DMS 273 (cell line): ENCODE measurements around the gene MCC.

Experiments used
- DNase-seq: peaks from one replicate; lab custom pipeline; 2025; ENCODE audit not compliant: unreplicated experiment; lab: John Stamatoyannopoulos, UW

MCC gene

GRCh38 chr5:113186061-113186460, 302.2 kb downstream of the MCC start:
- peak; percentile 22 for DNase-seq

- peak; percentile 66 for DNase-seq
Measured at GRCh38 chr5:113183694-113184093, 304.6 kb downstream of the MCC start.

- DNase-seq: peak; percentile 94
Measured at GRCh38 chr5:113182658-113183344, 305.5 kb downstream of the MCC start.

GRCh38 chr5:113181853-113182490, 306.3 kb downstream of the MCC start:
- DNase-seq: no peak

GRCh38 chr5:113181409-113181808, 306.8 kb downstream of the MCC start:
- no peak for DNase-seq

GRCh38 chr5:113179156-113179555, 309.1 kb downstream of the MCC start:
- peak; percentile 74 for DNase-seq

- peak; percentile 19 for DNase-seq
Measured at GRCh38 chr5:113178073-113178779, 310.0 kb downstream of the MCC start.

- no peak for DNase-seq
Measured at GRCh38 chr5:113177225-113177624, 311.0 kb downstream of the MCC start.

- no peak for DNase-seq
Measured at GRCh38 chr5:113176734-113177133, 311.5 kb downstream of the MCC start.

- DNase-seq: no peak
Measured at GRCh38 chr5:113176196-113176595, 312.1 kb downstream of the MCC start.

GRCh38 chr5:113172231-113172826, 315.9 kb downstream of the MCC start:
- DNase-seq: peak; percentile 67

GRCh38 chr5:113171520-113171919, 316.7 kb downstream of the MCC start:
- peak; percentile 38 for DNase-seq

GRCh38 chr5:113170707-113171106, 317.5 kb downstream of the MCC start:
- DNase-seq: peak; percentile 97

- peak; percentile 22 for DNase-seq
Measured at GRCh38 chr5:113169720-113170119, 318.5 kb downstream of the MCC start.

GRCh38 chr5:113167985-113168384, 320.3 kb downstream of the MCC start:
- peak; percentile 35 for DNase-seq

- DNase-seq: peak; percentile 58
Measured at GRCh38 chr5:113166852-113167366, 321.3 kb downstream of the MCC start.

- DNase-seq: peak; percentile 51
Measured at GRCh38 chr5:113166261-113166660, 322.0 kb downstream of the MCC start.

- DNase-seq: peak; percentile 59
Measured at GRCh38 chr5:113164021-113164420, 324.2 kb downstream of the MCC start.

GRCh38 chr5:113163328-113163727, 324.9 kb downstream of the MCC start:
- DNase-seq: peak; percentile 29

GRCh38 chr5:113162770-113163169, 325.5 kb downstream of the MCC start:
- DNase-seq: peak; percentile 63

GRCh38 chr5:113162208-113162607, 326.0 kb downstream of the MCC start:
- peak; percentile 33 for DNase-seq
